HUES6 (cell line): Measurements from ENCODE around the gene AKAP17A.
"Not testable (repeated sequence)": the region's sequence is repeated elsewhere in the genome, so short reads cannot be mapped to it uniquely, and the experiment has no call there.

ENCODE experiments used
- H3K27ac ChIP-seq: 2 replicates; pipeline ENCODE4 v1.7.0; 2013; ENCODE audit warnings: low read depth, mild to moderate bottlenecking, low read length, inconsistent platforms
- H3K27me3 ChIP-seq: 2 replicates; pipeline ENCODE4 v1.6.1; 2013; ENCODE audit warnings: low read length; ENCODE audit not compliant: control insufficient read depth, insufficient read depth
- H3K36me3 ChIP-seq: 2 replicates; pipeline ENCODE4 v1.6.1; 2013; ENCODE audit warnings: low read length; ENCODE audit not compliant: control insufficient read depth, insufficient read depth
- H3K4me1 ChIP-seq: 2 replicates; pipeline ENCODE4 v1.6.1; 2013; ENCODE audit warnings: low read length; ENCODE audit not compliant: control insufficient read depth, insufficient read depth
- H3K4me3 ChIP-seq: 2 replicates; pipeline ENCODE4 v1.5.1; 2013; ENCODE audit warnings: low read depth, low read length
- H3K9ac ChIP-seq: one replicate; pipeline ENCODE4 v1.6.1; 2013; ENCODE audit warnings: mild to moderate bottlenecking, low read length
- H3K9me3 ChIP-seq: 2 replicates; pipeline ENCODE4 v1.6.1; 2013; ENCODE audit warnings: low read depth, low read length; ENCODE audit not compliant: control insufficient read depth, insufficient read depth

The AKAP17A gene

GRCh38 chrX:1564077-1564476 lies 27.3 kb upstream of the AKAP17A start:
- H3K9me3 ChIP-seq, H3K27ac ChIP-seq, H3K4me1 ChIP-seq, H3K4me3 ChIP-seq, H3K9ac ChIP-seq, H3K36me3 ChIP-seq, H3K27me3 ChIP-seq: not testable (repeated sequence)

DNA sequence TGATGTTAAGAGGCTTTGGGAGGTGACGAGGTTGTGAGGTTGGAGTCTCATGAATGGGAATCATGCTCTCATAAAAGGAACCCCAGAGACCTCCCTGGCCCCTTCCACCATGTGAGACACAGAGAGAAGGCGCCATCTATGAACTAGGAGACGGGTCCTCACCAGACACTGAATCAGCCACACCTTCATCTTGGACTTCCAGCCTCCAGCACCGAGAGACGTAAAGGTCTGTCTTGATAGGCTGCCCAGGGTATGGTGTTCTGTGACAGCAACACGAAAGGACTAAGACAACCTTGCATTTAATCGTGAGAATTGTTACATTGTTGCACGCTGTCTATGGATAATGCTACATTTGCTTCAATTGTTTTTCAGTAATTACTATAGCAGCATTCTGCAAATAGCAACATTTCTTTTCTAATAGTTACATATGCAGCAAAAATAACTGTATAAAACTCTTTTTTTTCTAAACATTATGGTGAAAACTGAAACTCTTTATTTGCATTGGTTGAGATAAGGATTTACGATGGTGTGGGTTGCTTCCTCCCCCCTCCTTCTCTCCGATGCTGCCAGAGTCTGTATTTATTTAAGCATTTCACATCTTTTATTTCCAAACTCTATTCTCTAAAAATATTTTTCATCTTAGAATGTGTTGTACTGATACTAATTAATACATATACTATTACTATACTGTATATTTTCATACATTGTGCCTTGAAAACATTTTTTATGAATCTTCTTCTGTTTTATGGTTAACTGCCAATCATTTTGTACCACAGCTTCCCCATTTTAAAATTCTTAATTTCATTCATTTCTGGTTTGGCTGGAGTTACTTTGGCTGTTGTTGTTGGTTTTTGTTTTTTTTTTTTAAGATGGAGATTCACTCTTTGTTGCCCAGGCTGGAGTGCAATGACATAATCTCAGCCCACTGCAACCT lies 26.4 kb upstream of the AKAP17A start:
- H3K4me3 ChIP-seq, result no peak overlapping the region

GRCh38 chrX:1574181-1574580 lies 17.2 kb upstream of the AKAP17A start:
- not testable (repeated sequence) for H3K36me3 ChIP-seq, H3K4me1 ChIP-seq, H3K9me3 ChIP-seq, H3K9ac ChIP-seq, H3K27me3 ChIP-seq, H3K4me3 ChIP-seq, H3K27ac ChIP-seq

More for the DNA sequence above, 26.4 kb upstream of the AKAP17A start:
- Histone ChIP-seq H3K4me1 (no peaks in the 10 kb centered on the region), H3K36me3 (no peaks in the 10 kb centered on the region), H3K27me3 (no peaks in the 10 kb centered on the region), H3K9ac (no peak overlapping the region), H3K27ac (no peak overlapping the region), H3K9me3 (no peaks in the 10 kb centered on the region)

- no peak overlapping the region for H3K27ac ChIP-seq
- H3K9me3 ChIP-seq, result peaks cover 4% of the 10 kb centered on the region
- no peak overlapping the region for H3K4me3 ChIP-seq
- H3K9ac ChIP-seq, result no peak overlapping the region
- no peaks in the 10 kb centered on the region for H3K27me3 ChIP-seq
- H3K4me1 ChIP-seq, result no peaks in the 10 kb centered on the region
- no peaks in the 10 kb centered on the region for H3K36me3 ChIP-seq
Observed at GRCh38 chrX:1576201-1576992, 15.0 kb upstream of the AKAP17A start.

DNA sequence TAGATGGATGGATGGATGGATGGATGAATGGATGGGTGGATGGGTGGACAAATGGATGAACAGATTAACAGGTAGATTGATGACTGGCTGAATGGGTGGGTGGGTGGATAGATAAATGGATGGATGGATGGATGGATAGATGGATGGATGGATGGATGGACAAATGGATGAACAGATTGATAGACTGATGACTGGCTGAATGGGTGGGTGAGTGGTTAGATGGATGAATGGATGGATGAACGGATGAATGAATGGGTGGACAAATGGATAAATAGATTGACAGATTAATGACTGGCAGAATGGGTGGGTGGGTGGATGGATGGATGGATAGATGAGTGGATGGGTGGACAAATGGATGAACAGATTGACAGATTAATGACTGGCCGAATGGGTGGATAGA lies 13.6 kb upstream of the AKAP17A start:
- Histone ChIP-seq H3K27ac (no peak overlapping the region), H3K4me1 (no peaks in the 10 kb centered on the region), H3K4me3 (no peak overlapping the region), H3K27me3 (no peaks in the 10 kb centered on the region), H3K9me3 (peaks cover 4% of the 10 kb centered on the region), H3K9ac (no peak overlapping the region), H3K36me3 (no peaks in the 10 kb centered on the region)

- Histone ChIP-seq H3K9me3 (peaks cover 4% of the 10 kb centered on the region), H3K9ac (no peak overlapping the region), H3K4me3 (no peak overlapping the region), H3K27me3 (no peaks in the 10 kb centered on the region), H3K27ac (no peak overlapping the region), H3K36me3 (no peaks in the 10 kb centered on the region), H3K4me1 (no peaks in the 10 kb centered on the region)
Observed at GRCh38 chrX:1578511-1579173, 12.8 kb upstream of the AKAP17A start.

- H3K9me3 ChIP-seq, result peaks cover 4% of the 10 kb centered on the region
- no peaks in the 10 kb centered on the region for H3K4me1 ChIP-seq
- no peaks in the 10 kb centered on the region for H3K36me3 ChIP-seq
- H3K27me3 ChIP-seq, result no peaks in the 10 kb centered on the region
- no peak overlapping the region for H3K4me3 ChIP-seq
- no peak overlapping the region for H3K9ac ChIP-seq
- H3K27ac ChIP-seq, result no peak overlapping the region
Observed at GRCh38 chrX:1581132-1581531, 10.3 kb upstream of the AKAP17A start.

GRCh38 chrX:1582686-1583437 lies 8.5 kb upstream of the AKAP17A start:
- H3K9me3 ChIP-seq, result peaks cover 4% of the 10 kb centered on the region
- no peaks in the 10 kb centered on the region for H3K36me3 ChIP-seq
- H3K4me1 ChIP-seq, result no peaks in the 10 kb centered on the region
- no peak overlapping the region for H3K9ac ChIP-seq
- no peaks in the 10 kb centered on the region for H3K27me3 ChIP-seq
- H3K4me3 ChIP-seq, result no peak overlapping the region
- no peak overlapping the region for H3K27ac ChIP-seq

DNA sequence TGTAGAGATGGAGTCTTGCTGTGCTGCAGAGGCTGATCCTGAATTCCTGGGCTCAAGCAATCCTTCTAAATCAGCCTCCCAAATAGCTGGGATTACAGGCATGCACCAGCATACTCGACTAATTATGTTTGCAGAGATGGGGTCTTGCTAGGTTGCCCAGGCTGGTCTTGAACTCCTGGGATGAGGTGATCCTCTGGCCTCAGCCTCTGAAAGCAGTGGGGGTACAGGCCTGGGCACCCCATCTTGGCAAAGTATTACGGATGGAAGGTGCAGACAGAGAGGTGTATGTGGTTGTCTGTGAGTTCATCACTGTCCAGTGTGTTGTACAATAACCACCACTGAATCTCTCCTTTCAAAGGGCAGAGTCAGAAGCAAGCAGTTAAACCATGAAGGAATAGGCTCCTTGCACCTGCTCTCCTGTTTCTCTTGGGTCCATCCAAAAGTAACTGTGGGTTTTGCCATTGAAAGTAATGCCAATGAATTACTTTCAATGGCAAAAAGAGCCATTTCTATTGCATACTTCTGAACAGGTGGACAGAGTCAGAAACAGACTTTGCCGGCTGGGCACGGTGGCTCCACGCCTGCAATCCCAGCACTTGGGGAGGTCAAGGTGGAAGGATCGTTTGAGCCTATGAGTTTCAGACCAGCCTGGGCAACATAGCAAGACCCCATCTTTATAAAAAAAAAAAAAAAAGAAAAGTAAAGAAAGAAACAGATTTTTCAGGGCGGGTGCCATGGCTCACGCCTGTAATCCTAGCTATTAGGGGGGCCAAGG lies 7.0 kb upstream of the AKAP17A start:
- Histone ChIP-seq H3K36me3 (no peaks in the 10 kb centered on the region), H3K9me3 (peaks cover 4% of the 10 kb centered on the region), H3K27ac (no peak overlapping the region), H3K27me3 (no peaks in the 10 kb centered on the region), H3K4me1 (no peaks in the 10 kb centered on the region), H3K4me3 (no peak overlapping the region), H3K9ac (no peak overlapping the region)

DNA sequence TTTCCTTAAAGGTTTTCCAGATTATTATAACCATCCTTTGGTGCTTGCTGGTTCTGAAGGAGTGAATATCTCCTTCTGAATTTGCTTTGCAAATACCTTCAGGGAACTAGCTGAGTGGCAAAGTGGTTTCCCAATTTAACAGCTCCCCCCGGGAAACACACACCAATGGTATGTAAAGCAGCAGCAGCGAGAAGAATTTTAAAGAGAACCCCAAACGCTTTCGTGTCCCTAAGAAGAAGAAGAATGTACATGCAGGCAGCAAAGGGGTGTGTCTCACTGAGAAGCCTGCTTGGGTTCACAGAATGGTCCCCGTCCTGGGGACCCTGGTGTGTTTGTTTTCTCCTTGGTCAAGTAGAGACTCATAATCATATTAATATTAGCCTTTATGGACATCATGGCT lies 4.2 kb upstream of the AKAP17A start:
- Histone ChIP-seq H3K9me3 (no peaks in the 10 kb centered on the region), H3K36me3 (no peaks in the 10 kb centered on the region), H3K4me3 (no peak overlapping the region), H3K27me3 (no peaks in the 10 kb centered on the region), H3K9ac (no peak overlapping the region), H3K4me1 (no peaks in the 10 kb centered on the region), H3K27ac (no peak overlapping the region)
